Natural killer cell treated with Interleukin-12 subunit alpha and Interleukin-12 subunit beta and Interleukin-15 and Interleukin-18, amount 100 ng/mL, for 72 hours (primary cell): ENCODE data around the gene SKP2. TPM values are rescaled to one million over a fixed set of nuclear protein-coding genes. Genes with fewer than 3 reads are reported as not detected.

Experiments
- ATAC-seq, 2 donors: fragments of 150-1000 bp; cut with Tn5 transposase in 1 of 2; sonication (Bioruptor Pico), chemical (Tn5 transposase) in 1 of 2; 2 replicates each; pipeline ENCODE4 v1.10.0; 2021
- DNase-seq: peaks from one replicate; pipeline ENCODE4 v3.0.0; 2022; ENCODE audit warnings: low spot score
- H3K27ac Mint-ChIP-seq, 2 donors: 1 replicate in 1 of 2; 2 replicates in 1 of 2; pipeline ENCODE4 v1.8.0; 2022; ENCODE audit warnings: mixed read lengths in 2 of 2, mild to moderate bottlenecking in 1 of 2, moderate library complexity in 1 of 2
- H3K27me3 Mint-ChIP-seq, 2 donors: 1 replicate in 1 of 2; 2 replicates in 1 of 2; pipeline ENCODE4 v1.8.0; 2022; ENCODE audit warnings: mixed read lengths in 2 of 2
- H3K36me3 Mint-ChIP-seq: one replicate; pipeline ENCODE4 v1.8.0; 2022; ENCODE audit warnings: mixed read lengths
- H3K4me1 Mint-ChIP-seq, 2 donors: 1 replicate in 1 of 2; 2 replicates in 1 of 2; pipeline ENCODE4 v1.8.0; 2022; ENCODE audit warnings: low read depth in 2 of 2, mixed read lengths in 2 of 2, mild to moderate bottlenecking in 1 of 2
- H3K4me3 Mint-ChIP-seq: one replicate; pipeline ENCODE4 v1.8.0; 2022; ENCODE audit warnings: mixed read lengths
- H3K9me3 Mint-ChIP-seq: 2 replicates; pipeline ENCODE4 v1.8.0; 2022; ENCODE audit warnings: mixed read lengths
- total RNA-seq, 2 donors: library from RNA; stranded (reverse); gene quantifications; one replicate each; pipeline ENCODE4 v1.2.3, GENCODE V29; 2022

SKP2 gene
- total RNA-seq, 2 donors from 2014 or later: 28.6 to 75.9 TPM

- Mint-ChIP-seq H3K27ac (no peak overlapping the region), H3K4me3 (no peak overlapping the region), H3K27me3 (no peaks in the 10 kb centered on the region), H3K36me3 (peaks cover 8% of the 10 kb centered on the region), H3K4me1 (peaks cover 19 to 25% of the 10 kb centered on the region in 2 donors), H3K9me3 (no peaks in the 10 kb centered on the region)
- DNase-seq (no peak), ATAC-seq (no peak)
Measured at GRCh38 chr5:36147681-36148080, 4.2 kb upstream of the SKP2 start.

- H3K36me3 Mint-ChIP-seq: peaks cover 23% of the 10 kb centered on the region
- H3K4me3 Mint-ChIP-seq: peak overlapping the region; percentile 99
- DNase-seq (no peak), ATAC-seq (peak in 1 of 2 donors; percentile 39)
- no peaks in the 10 kb centered on the region for H3K27me3 Mint-ChIP-seq
- peak overlapping the region; percentile 87 to 92 for H3K27ac Mint-ChIP-seq
- no peaks in the 10 kb centered on the region for H3K9me3 Mint-ChIP-seq
- peaks cover 36 to 41% of the 10 kb centered on the region in 2 donors for H3K4me1 Mint-ChIP-seq
Measured at GRCh38 chr5:36150676-36151433, 1.1 kb upstream of the SKP2 start.

- H3K36me3 Mint-ChIP-seq: peaks cover 36% of the 10 kb centered on the region
- H3K4me3 Mint-ChIP-seq: peak overlapping the region; percentile 99
- DNase-seq: no peak
- H3K9me3 Mint-ChIP-seq: no peaks in the 10 kb centered on the region
- peak overlapping the region; percentile 87 to 92 for H3K27ac Mint-ChIP-seq
- ATAC-seq: no peak
- H3K27me3 Mint-ChIP-seq: no peaks in the 10 kb centered on the region
- H3K4me1 Mint-ChIP-seq: peaks cover 35 to 42% of the 10 kb centered on the region in 2 donors
Measured at GRCh38 chr5:36152324-36153297, 700 bp downstream of the SKP2 start.

- peaks cover 37 to 41% of the 10 kb centered on the region in 2 donors for H3K4me1 Mint-ChIP-seq
- ATAC-seq (no peak), DNase-seq (no peak)
- H3K27me3 Mint-ChIP-seq: no peaks in the 10 kb centered on the region
- H3K27ac Mint-ChIP-seq: peak overlapping the region; percentile 22 to 30
- H3K4me3 Mint-ChIP-seq: peak overlapping the region; percentile 81
- no peaks in the 10 kb centered on the region for H3K9me3 Mint-ChIP-seq
- peaks cover 38% of the 10 kb centered on the region for H3K36me3 Mint-ChIP-seq
Measured at GRCh38 chr5:36153298-36153677, 1.4 kb downstream of the SKP2 start.

- DNase-seq (no peak), ATAC-seq (no peak)
- peak overlapping the region; percentile 81 for H3K4me3 Mint-ChIP-seq
- no peaks in the 10 kb centered on the region for H3K9me3 Mint-ChIP-seq
- no peaks in the 10 kb centered on the region for H3K27me3 Mint-ChIP-seq
- peak overlapping the region; percentile 22 to 30 for H3K27ac Mint-ChIP-seq
- peaks cover 42% of the 10 kb centered on the region for H3K36me3 Mint-ChIP-seq
- H3K4me1 Mint-ChIP-seq: peaks cover 42 to 45% of the 10 kb centered on the region in 2 donors
Measured at GRCh38 chr5:36153726-36154125, 1.8 kb downstream of the SKP2 start.

- Mint-ChIP-seq H3K27ac (no peak overlapping the region), H3K36me3 (peaks cover 42% of the 10 kb centered on the region), H3K9me3 (no peaks in the 10 kb centered on the region), H3K4me3 (no peak overlapping the region), H3K27me3 (no peaks in the 10 kb centered on the region), H3K4me1 (peaks cover 41 to 54% of the 10 kb centered on the region in 2 donors)
- DNase-seq (no peak), ATAC-seq (no peak)
Measured at GRCh38 chr5:36155291-36155690, 3.4 kb downstream of the SKP2 start.

- peaks cover 32 to 46% of the 10 kb centered on the region in 2 donors for H3K4me1 Mint-ChIP-seq
- no peak for DNase-seq
- no peak overlapping the region for H3K4me3 Mint-ChIP-seq
- H3K36me3 Mint-ChIP-seq: peaks cover 42% of the 10 kb centered on the region
- H3K27ac Mint-ChIP-seq: no peak overlapping the region
- H3K9me3 Mint-ChIP-seq: no peaks in the 10 kb centered on the region
- ATAC-seq: no peak
- H3K27me3 Mint-ChIP-seq: no peaks in the 10 kb centered on the region
Measured at GRCh38 chr5:36156121-36156601, 4.2 kb downstream of the SKP2 start.

- Mint-ChIP-seq H3K4me3 (no peak overlapping the region), H3K27me3 (no peaks in the 10 kb centered on the region), H3K9me3 (no peaks in the 10 kb centered on the region), H3K36me3 (peaks cover 42% of the 10 kb centered on the region), H3K27ac (no peak overlapping the region), H3K4me1 (peaks cover 32 to 50% of the 10 kb centered on the region in 2 donors)
- no peak for ATAC-seq
- DNase-seq: no peak
Measured at GRCh38 chr5:36156619-36157018, 4.7 kb downstream of the SKP2 start.

- Mint-ChIP-seq H3K4me3 (no peak overlapping the region), H3K27ac (no peak overlapping the region), H3K27me3 (no peaks in the 10 kb centered on the region), H3K4me1 (peaks cover 29 to 52% of the 10 kb centered on the region in 2 donors), H3K9me3 (no peaks in the 10 kb centered on the region), H3K36me3 (peaks cover 45% of the 10 kb centered on the region)
- ATAC-seq: no peak
- DNase-seq: no peak
Measured at GRCh38 chr5:36158144-36158543, 6.2 kb downstream of the SKP2 start.

- DNase-seq: no peak
- H3K27ac Mint-ChIP-seq: no peak overlapping the region
- peaks cover 17 to 40% of the 10 kb centered on the region in 2 donors for H3K4me1 Mint-ChIP-seq
- no peak overlapping the region for H3K4me3 Mint-ChIP-seq
- H3K36me3 Mint-ChIP-seq: peaks cover 39% of the 10 kb centered on the region
- no peak for ATAC-seq
- H3K27me3 Mint-ChIP-seq: no peaks in the 10 kb centered on the region
- no peaks in the 10 kb centered on the region for H3K9me3 Mint-ChIP-seq
Measured at GRCh38 chr5:36160617-36161016, 8.7 kb downstream of the SKP2 start.

GRCh38 chr5:36161361-36161760 lies 9.4 kb downstream of the SKP2 start:
- H3K9me3 Mint-ChIP-seq: no peaks in the 10 kb centered on the region

GRCh38 chr5:36162810-36163486 lies 11.0 kb downstream of the SKP2 start:
- peaks cover 31% of the 10 kb centered on the region for H3K36me3 Mint-ChIP-seq
- H3K4me1 Mint-ChIP-seq: peaks cover 8 to 33% of the 10 kb centered on the region in 2 donors
- H3K9me3 Mint-ChIP-seq: no peaks in the 10 kb centered on the region
- H3K27me3 Mint-ChIP-seq: no peaks in the 10 kb centered on the region
- ATAC-seq (no peak), DNase-seq (no peak)
- H3K4me3 Mint-ChIP-seq: no peak overlapping the region
- H3K27ac Mint-ChIP-seq: no peak overlapping the region

More at GRCh38 chr5:36161361-36161760, 9.4 kb downstream of the SKP2 start:
- DNase-seq: no peak
- ATAC-seq: no peak
- H3K27ac Mint-ChIP-seq: no peak overlapping the region
- no peaks in the 10 kb centered on the region for H3K27me3 Mint-ChIP-seq
- H3K4me1 Mint-ChIP-seq: peaks cover 13 to 33% of the 10 kb centered on the region in 2 donors
- H3K4me3 Mint-ChIP-seq: no peak overlapping the region
- peaks cover 32% of the 10 kb centered on the region for H3K36me3 Mint-ChIP-seq

- no peaks in the 10 kb centered on the region for H3K9me3 Mint-ChIP-seq
Measured at GRCh38 chr5:36164461-36164860, 12.6 kb downstream of the SKP2 start.

More at GRCh38 chr5:36164461-36164860, 12.6 kb downstream of the SKP2 start:
- DNase-seq: no peak
- Mint-ChIP-seq H3K27me3 (no peaks in the 10 kb centered on the region), H3K36me3 (peaks cover 30% of the 10 kb centered on the region), H3K4me1 (peaks cover 4 to 22% of the 10 kb centered on the region in 2 donors), H3K4me3 (no peak overlapping the region), H3K27ac (no peak overlapping the region)
- ATAC-seq: no peak
